Astrocyte of the cerebellum (primary cell): ENCODE measurements around the gene THSD4.
A peak's percentile ranks its signal among the peaks of the same experiment; 100 is the strongest.

Experiments
- DNase-seq: peaks from one replicate; pipeline ENCODE4 v3.0.0-alpha.2; 2011; ENCODE audit warnings: low read depth
- H3K4me3 ChIP-seq: 2 replicates; pipeline ENCODE4 v1.5.1; 2011; ENCODE audit warnings: mild to moderate bottlenecking, low read depth, low read length, moderate library complexity
- CTCF ChIP-seq: IDR thresholded peaks from 2 replicates; pipeline ENCODE4 v1.5.1; 2012; ENCODE audit warnings: low read length, low read depth, moderate library complexity, mild to moderate bottlenecking; ENCODE audit errors: missing control alignments
- in situ Hi-C: cut with HindIII; loops from 2 replicates; pipeline ENCODE4 v1.10.0; 2017; ENCODE audit warnings: low sequenced_read_pairs

Gene THSD4

GRCh38 chr15:71187078-71187477 is 71.8 kb downstream of the THSD4 start:
- TF ChIP-seq CTCF: no peak
- DNase-seq: no peak
- in situ Hi-C loops: no loop called here
- H3K4me3 ChIP-seq: no peak overlapping the region

GRCh38 chr15:71187526-71187925 is 72.3 kb downstream of the THSD4 start:
- in situ Hi-C loops: no loop called here
- peak; percentile 40 for DNase-seq
- no peak overlapping the region for H3K4me3 ChIP-seq
- no peak for TF ChIP-seq CTCF

GRCh38 chr15:71189718-71190117 is 74.4 kb downstream of the THSD4 start:
- peak; percentile 15 for DNase-seq
- no peak overlapping the region for H3K4me3 ChIP-seq
- no peak for TF ChIP-seq CTCF
- in situ Hi-C loops: no loop called here

- in situ Hi-C loops: no loop called here
- no peak for TF ChIP-seq CTCF
- no peak overlapping the region for H3K4me3 ChIP-seq
- DNase-seq: no peak
These were observed 76.0 kb downstream of the THSD4 start for GRCh38 chr15:71191296-71191695.

GRCh38 chr15:71192816-71193215 is 77.5 kb downstream of the THSD4 start:
- DNase-seq: no peak
- TF ChIP-seq CTCF: no peak
- in situ Hi-C loops: no loop called here
- H3K4me3 ChIP-seq: no peak overlapping the region

- no peak overlapping the region for H3K4me3 ChIP-seq
- no peak for TF ChIP-seq CTCF
- in situ Hi-C loops: no loop called here
- DNase-seq: no peak
These were observed 79.0 kb downstream of the THSD4 start for GRCh38 chr15:71194286-71194685.

GRCh38 chr15:71195242-71195641 is 80.0 kb downstream of the THSD4 start:
- no peak for TF ChIP-seq CTCF
- no peak for DNase-seq
- in situ Hi-C loops: no loop called here

More at GRCh38 chr15:71195242-71195641, 80.0 kb downstream of the THSD4 start:
- H3K4me3 ChIP-seq: no peak overlapping the region
